A549 (cell line): ENCODE data around the gene KLHDC1. TPM values are rescaled to one million over a fixed set of nuclear protein-coding genes. Genes with fewer than 3 reads are reported as not detected.

Experiments used
- ATAC-seq, 2 experiments: fragments of 200-7000 bp in 1 of 2; fragments of >200 bp in 1 of 2; cut with Nextera tagmentation in 1 of 2; cut with Tn5 transposase in 1 of 2; 3 replicates each; pipeline versions ENCODE4 v1.8.0 to v1.9.1; 2018 to 2020; ENCODE audit warnings: mild to moderate bottlenecking in 1 of 2, moderate library complexity in 1 of 2
- CTCF ChIA-PET: fragments of 300-600 bp; sonication (Branson Sonifier 250); formaldehyde crosslinking; extraction: SDS; loops from one replicate; lab custom pipeline; 2021; ENCODE audit warnings: antibody characterized with exemption, inconsistent platforms; lab: Yijun Ruan, JAX
- POLR2A ChIA-PET: fragments of 350-600 bp; formaldehyde crosslinking; extraction: SDS; loops from one replicate; lab custom pipeline; 2021; ENCODE audit warnings: antibody characterized with exemption, inconsistent platforms; lab: Yijun Ruan, JAX
- DNase-seq, 2 experiments: peaks; one replicate each; pipeline versions ENCODE4 v3.0.0 to v3.0.0-alpha.2; 2011 to 2016; ENCODE audit warnings: low read depth in 1 of 2, low spot score in 1 of 2
- FAIRE-seq: peaks from 2 replicates; lab custom pipeline; 2011; peaks lifted over from hg19 to GRCh38; lab: Jason Lieb, UNC
- H3K27ac ChIP-seq, 2 experiments: fragments of >200 bp; sonication (Bioruptor Twin); formaldehyde crosslinking; 3 replicates each; pipeline ENCODE4 v1.5.1; 2016 to 2017
- H3K4me1 ChIP-seq: fragments of >200 bp; sonication (Bioruptor Twin); formaldehyde crosslinking; 3 replicates; pipeline ENCODE4 v1.6.1; 2016
- H3K4me2 ChIP-seq: fragments of >200 bp; sonication (Bioruptor Twin); formaldehyde crosslinking; 3 replicates; pipeline ENCODE4 v1.6.1; 2016
- H3K4me3 ChIP-seq: fragments of >200 bp; sonication (Bioruptor Twin); formaldehyde crosslinking; 3 replicates; pipeline ENCODE4 v1.5.1; 2016
- H3K9me3 ChIP-seq: fragments of >200 bp; sonication (Bioruptor Twin); formaldehyde crosslinking; 3 replicates; pipeline ENCODE4 v1.6.1; 2016
- BHLHE40 ChIP-seq: IDR thresholded peaks from 2 replicates; pipeline ENCODE4 v1.6.1; 2012; ENCODE audit warnings: low read depth, low read length, inconsistent platforms
- CBX8 ChIP-seq: fragments of 200-600 bp; sonication (generic); IDR thresholded peaks from 2 replicates; pipeline ENCODE4 v1.6.1; 2016
- CTCF ChIP-seq: fragments of >200 bp; sonication (Bioruptor Twin); formaldehyde crosslinking; IDR thresholded peaks from 3 replicates; pipeline ENCODE4 v1.5.1; 2016
- GATA3 ChIP-seq: IDR thresholded peaks from 2 replicates; pipeline ENCODE4 v1.6.1; 2012; ENCODE audit warnings: borderline replicate concordance
- HES2 ChIP-seq: fragments of >200 bp; sonication (Bioruptor Twin); formaldehyde crosslinking; IDR thresholded peaks from 2 replicates; pipeline ENCODE4 v1.6.1; 2016
- HEYL ChIP-seq: fragments of 250-450 bp; sonication (Bioruptor Pico); IDR thresholded peaks from 2 replicates; pipeline ENCODE4 v1.8.0; 2021; ENCODE audit warnings: mild to moderate bottlenecking, moderate library complexity
- JUN ChIP-seq, 2 experiments: fragments of >200 bp; sonication (Bioruptor Twin); formaldehyde crosslinking; IDR thresholded peaks; 2 replicates in 1 of 2; 3 replicates in 1 of 2; pipeline ENCODE4 v1.6.1; 2016 to 2017
- JUNB ChIP-seq: fragments of >200 bp; sonication (Bioruptor Twin); formaldehyde crosslinking; IDR thresholded peaks from 2 replicates; pipeline ENCODE4 v1.6.1; 2016
- KDM5A ChIP-seq: fragments of 200-600 bp; sonication (generic); IDR thresholded peaks from 2 replicates; pipeline ENCODE4 v1.6.1; 2016; ENCODE audit warnings: antibody characterized with exemption, mild to moderate bottlenecking
- MAX ChIP-seq: IDR thresholded peaks from 2 replicates; pipeline ENCODE4 v1.6.1; 2012
- MYC ChIP-seq: IDR thresholded peaks from 2 replicates; pipeline ENCODE4 v1.6.1; 2012; ENCODE audit warnings: mild to moderate bottlenecking, inconsistent platforms, low read length, improper control_type of control experiment, borderline replicate concordance
- NFE2L2 ChIP-seq: fragments of 150-350 bp; conservative IDR thresholded peaks from 2 replicates; pipeline ENCODE4 v1.6.1; 2014; ENCODE audit warnings: low read length
- NPAS2 ChIP-seq: fragments of 250-450 bp; sonication (Bioruptor Pico); IDR thresholded peaks from 2 replicates; pipeline ENCODE4 v1.8.0; 2022; ENCODE audit warnings: mild to moderate bottlenecking, moderate library complexity, borderline replicate concordance
- NR3C1 ChIP-seq: fragments of >200 bp; sonication (Bioruptor Twin); formaldehyde crosslinking; IDR thresholded peaks from 3 replicates; pipeline ENCODE4 v1.6.1; 2017
- PHF8 ChIP-seq: fragments of 200-600 bp; sonication (generic); IDR thresholded peaks from 2 replicates; pipeline ENCODE4 v1.6.1; 2016; ENCODE audit warnings: low read depth, mild to moderate bottlenecking, antibody characterized with exemption, moderate library complexity, borderline replicate concordance
- POLR2AphosphoS2 ChIP-seq: conservative IDR thresholded peaks from 2 replicates; pipeline ENCODE4 v1.6.1; 2012; ENCODE audit warnings: low read length, improper control_type of control experiment, inconsistent platforms
- RARB ChIP-seq: fragments of 250-450 bp; sonication (Bioruptor Pico); IDR thresholded peaks from 2 replicates; pipeline ENCODE4 v1.8.0; 2021; ENCODE audit warnings: mild to moderate bottlenecking, moderate library complexity
- RCOR1 ChIP-seq: fragments of 150-350 bp; IDR thresholded peaks from 2 replicates; pipeline ENCODE4 v1.6.1; 2014; ENCODE audit warnings: antibody characterized with exemption, low read length, low read depth
- SMC3 ChIP-seq: fragments of >200 bp; sonication (Bioruptor Twin); formaldehyde crosslinking; IDR thresholded peaks from 3 replicates; pipeline ENCODE4 v1.6.1; 2018; ENCODE audit warnings: inconsistent platforms
- SREBF2 ChIP-seq: fragments of 450-650 bp; IDR thresholded peaks from 2 replicates; pipeline ENCODE4 v1.6.1; 2014; ENCODE audit warnings: mild to moderate bottlenecking, moderate library complexity
- ZFP36 ChIP-seq: fragments of 450-650 bp; IDR thresholded peaks from 2 replicates; pipeline ENCODE4 v1.6.1; 2014; ENCODE audit warnings: borderline replicate concordance; ENCODE audit not compliant: partially characterized antibody
- WGBS: methylation state at CpG from one replicate; pipeline ENCODE4 v1.1.6; 2017; ENCODE audit errors: missing lambda C conversion rate; 5-methylcytosine and 5-hydroxymethylcytosine counted together
- polyA plus RNA-seq, 4 experiments: library from polyadenylated mRNA; depleted of rRNA in 3 of 4; stranded (reverse); fragments of >200 nt; fragmentation: RNase III in 1 of 4; extraction: RNeasy Plus Mini Kit Qiagen cat#74134 plus additional on column Dnase treatment in 1 of 4; gene quantifications; 2 replicates in 3 of 4; 3 replicates in 1 of 4; pipeline ENCODE4 v1.2.3, GENCODE V29; 2011 to 2017

The KLHDC1 gene
- polyA plus RNA-seq, 2 of the 4 experiments (the other 2 are of a cell fraction), result 0.74 to 1.1 TPM

- TF ChIP-seq KDM5A (0 out of 2 replicates have a peak, but pooled peaks have one; percentile 21), ZFP36 (no peak)
Observed at GRCh38 chr14:49768301-49769121, 75.6 kb downstream of the KLHDC1 start (continued).

DNA sequence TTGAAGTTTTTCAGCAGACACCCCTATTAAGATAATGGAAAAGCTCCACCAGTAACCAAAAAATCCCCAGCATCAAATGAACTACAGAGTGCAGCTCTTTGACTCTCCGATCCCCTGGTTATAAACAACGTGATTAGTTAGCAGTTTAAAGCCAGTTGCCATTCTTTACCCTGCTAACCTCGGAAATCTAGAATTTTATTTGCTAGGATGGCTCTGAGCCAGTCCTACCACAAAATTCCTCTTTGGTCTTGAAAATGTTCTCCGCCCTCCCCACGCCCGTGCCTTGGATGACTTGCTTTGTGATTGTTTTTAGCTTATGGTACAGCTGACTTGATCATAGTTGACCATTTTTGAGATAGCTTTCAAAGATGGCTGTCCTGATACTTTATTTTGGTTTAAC is 76.3 kb downstream of the KLHDC1 start:
- H3K4me1 ChIP-seq, result peaks cover 33% of the 10 kb centered on the region
- TF ChIP-seq MAX (no peak), RARB (CRISPR knock-in tag) (no peak)
- TF ChIP-seq, all 56 proteins: peak for 0
- Histone ChIP-seq H3K4me3 (peak overlapping the region; percentile 93), H3K27ac (peak overlapping the region; percentile 94 to 96), H3K4me2 (peak overlapping the region; percentile 99), H3K9me3 (no peaks in the 10 kb centered on the region)
- CTCF ChIA-PET, result interaction anchor here (2.2 to 6.3 kb wide), 4 partner anchors 12 to 135 kb away, joined by 5 to 38 read pairs (median 12); partner anchors contain the start of gene DNAAF2
- POLR2A ChIA-PET, result interaction anchor here (1.3 to 2.9 kb wide), 6 partner anchors 11 to 148 kb away, joined by 3 to 43 read pairs (median 16); partner anchors contain the start of genes DNAAF2, KLHDC1, MGAT2 and NEMF
- FAIRE-seq (no peak), DNase-seq (no peak), ATAC-seq (no peak)
- 4% methylated on average over 6 of the region's 6 CpGs for WGBS

- H3K4me3 ChIP-seq, result peak overlapping the region; percentile 93
- ChIA-PET CTCF (interaction anchor here (2.2 to 6.3 kb wide), 4 partner anchors 11 to 135 kb away, joined by 5 to 38 read pairs (median 12); partner anchors contain the start of gene DNAAF2), POLR2A (interaction anchor here (1.3 to 2.9 kb wide), 6 partner anchors 10 to 149 kb away, joined by 3 to 39 read pairs (median 6); partner anchors contain the start of genes DNAAF2, KLHDC1, MGAT2 and NEMF)
- no peaks in the 10 kb centered on the region for H3K9me3 ChIP-seq
- peak overlapping the region; percentile 94 to 96 for H3K27ac ChIP-seq
- ATAC-seq, result peak in 1 of 2 experiments; percentile 11; a peak in 3 of 6 replicates
- peak in 1 of 2 experiments; percentile 14 for DNase-seq
- TF ChIP-seq RCOR1 (no peak), NR3C1 (no peak), NPAS2 (CRISPR knock-in tag) (no peak), HES2 (no peak), JUN (IDR thresholded peaks at IDR 0.05) (no peak), JUNB (no peak), GATA3 (no peak), CTCF (no peak), SREBF2 (no peak), SMC3 (no peak), MYC (no peak), NFE2L2 (no peak), POLR2AphosphoS2 (no peak), CBX8 (no peak), BHLHE40 (no peak), HEYL (CRISPR knock-in tag) (no peak), PHF8 (no peak)
- peaks cover 33% of the 10 kb centered on the region for H3K4me1 ChIP-seq
- 14% methylated on average over 15 of the region's 15 CpGs for WGBS
- FAIRE-seq, result no peak
- peak overlapping the region; percentile 99 for H3K4me2 ChIP-seq
Observed at GRCh38 chr14:49769581-49770211, 76.8 kb downstream of the KLHDC1 start.
